ENCODE data around the gene ITGB7. TPM values are rescaled to one million over a fixed set of nuclear protein-coding genes. Genes with fewer than 3 reads are reported as not detected.

Gene ITGB7
- total and polyA plus RNA-seq, 9 of the 15 experiments (the other 6 are each of a cell fraction or from before 2014, with no cell fraction given), result 0.06 to 2.0 (median 0.67) TPM

DNA sequence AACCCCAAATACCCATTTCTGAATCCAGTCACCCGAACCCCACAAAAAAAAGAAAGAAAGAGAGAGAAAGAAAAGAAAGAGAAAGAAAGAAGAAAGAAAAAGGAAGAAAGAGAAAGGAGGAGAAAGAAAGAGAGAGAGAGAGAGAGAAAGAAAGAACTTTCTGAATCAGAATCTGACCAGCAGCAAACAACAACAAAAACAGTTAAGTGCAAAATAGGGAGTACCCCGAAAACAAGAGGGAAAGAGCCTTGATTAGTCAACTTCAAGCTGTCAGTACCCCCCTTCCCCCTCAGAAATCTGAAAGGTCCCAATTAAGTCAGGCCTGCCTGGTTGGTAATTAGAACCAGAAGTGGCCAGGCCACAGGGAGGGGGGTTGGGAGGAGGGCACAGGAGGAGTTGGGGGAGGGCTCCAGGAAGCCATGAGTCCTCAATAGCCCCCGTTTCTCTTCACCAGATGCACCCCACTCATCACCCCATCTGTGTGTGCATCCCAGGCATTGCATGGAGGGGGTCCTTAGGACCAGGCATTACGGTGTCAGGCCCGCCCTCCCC is 15.2 kb upstream of the ITGB7 start (continued):
- TF ChIP-seq, protein P1, sequence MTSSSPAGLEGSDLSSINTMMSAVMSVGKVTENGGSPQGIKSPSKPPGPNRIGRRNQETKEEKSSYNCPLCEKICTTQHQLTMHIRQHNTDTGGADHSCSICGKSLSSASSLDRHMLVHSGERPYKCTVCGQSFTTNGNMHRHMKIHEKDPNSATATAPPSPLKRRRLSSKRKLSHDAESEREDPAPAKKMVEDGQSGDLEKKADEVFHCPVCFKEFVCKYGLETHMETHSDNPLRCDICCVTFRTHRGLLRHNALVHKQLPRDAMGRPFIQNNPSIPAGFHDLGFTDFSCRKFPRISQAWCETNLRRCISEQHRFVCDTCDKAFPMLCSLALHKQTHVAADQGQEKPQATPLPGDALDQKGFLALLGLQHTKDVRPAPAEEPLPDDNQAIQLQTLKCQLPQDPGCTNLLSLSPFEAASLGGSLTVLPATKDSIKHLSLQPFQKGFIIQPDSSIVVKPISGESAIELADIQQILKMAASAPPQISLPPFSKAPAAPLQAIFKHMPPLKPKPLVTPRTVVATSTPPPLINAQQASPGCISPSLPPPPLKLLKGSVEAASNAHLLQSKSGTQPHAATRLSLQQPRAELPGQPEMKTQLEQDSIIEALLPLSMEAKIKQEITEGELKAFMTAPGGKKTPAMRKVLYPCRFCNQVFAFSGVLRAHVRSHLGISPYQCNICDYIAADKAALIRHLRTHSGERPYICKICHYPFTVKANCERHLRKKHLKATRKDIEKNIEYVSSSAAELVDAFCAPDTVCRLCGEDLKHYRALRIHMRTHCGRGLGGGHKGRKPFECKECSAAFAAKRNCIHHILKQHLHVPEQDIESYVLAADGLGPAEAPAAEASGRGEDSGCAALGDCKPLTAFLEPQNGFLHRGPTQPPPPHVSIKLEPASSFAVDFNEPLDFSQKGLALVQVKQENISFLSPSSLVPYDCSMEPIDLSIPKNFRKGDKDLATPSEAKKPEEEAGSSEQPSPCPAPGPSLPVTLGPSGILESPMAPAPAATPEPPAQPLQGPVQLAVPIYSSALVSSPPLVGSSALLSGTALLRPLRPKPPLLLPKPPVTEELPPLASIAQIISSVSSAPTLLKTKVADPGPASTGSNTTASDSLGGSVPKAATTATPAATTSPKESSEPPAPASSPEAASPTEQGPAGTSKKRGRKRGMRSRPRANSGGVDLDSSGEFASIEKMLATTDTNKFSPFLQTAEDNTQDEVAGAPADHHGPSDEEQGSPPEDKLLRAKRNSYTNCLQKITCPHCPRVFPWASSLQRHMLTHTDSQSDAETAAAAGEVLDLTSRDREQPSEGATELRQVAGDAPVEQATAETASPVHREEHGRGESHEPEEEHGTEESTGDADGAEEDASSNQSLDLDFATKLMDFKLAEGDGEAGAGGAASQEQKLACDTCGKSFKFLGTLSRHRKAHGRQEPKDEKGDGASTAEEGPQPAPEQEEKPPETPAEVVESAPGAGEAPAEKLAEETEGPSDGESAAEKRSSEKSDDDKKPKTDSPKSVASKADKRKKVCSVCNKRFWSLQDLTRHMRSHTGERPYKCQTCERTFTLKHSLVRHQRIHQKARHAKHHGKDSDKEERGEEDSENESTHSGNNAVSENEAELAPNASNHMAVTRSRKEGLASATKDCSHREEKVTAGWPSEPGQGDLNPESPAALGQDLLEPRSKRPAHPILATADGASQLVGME (CRISPR knock-in tag; IDR thresholded peaks at IDR 0.05), result no peak
- no peak for TF ChIP-seq MBD2 (IDR thresholded peaks at IDR 0.05; ENCODE audit: borderline replicate concordance, low read depth)
